Ishikawa (cell line): ENCODE results near the gene FCAMR.

ENCODE experiments used
- CREB1 ChIP-seq: IDR thresholded peaks from 2 replicates; pipeline ENCODE4 v1.6.1; 2012; ENCODE audit warnings: low read depth
- EGR1 ChIP-seq: IDR thresholded peaks from 2 replicates; pipeline ENCODE4 v1.6.1; 2012
- EP300 ChIP-seq: IDR thresholded peaks from 2 replicates; pipeline ENCODE4 v1.6.1; 2012; ENCODE audit warnings: borderline replicate concordance
- MAX ChIP-seq: IDR thresholded peaks from 2 replicates; pipeline ENCODE4 v1.6.1; 2012
- RAD21 ChIP-seq: IDR thresholded peaks from 2 replicates; pipeline ENCODE4 v1.6.1; 2012; ENCODE audit warnings: low read depth
- REST ChIP-seq: IDR thresholded peaks from 2 replicates; pipeline ENCODE4 v1.6.1; 2012; ENCODE audit warnings: low read depth, mild to moderate bottlenecking
- TAF1 ChIP-seq: IDR thresholded peaks from 2 replicates; pipeline ENCODE4 v1.6.1; 2012; ENCODE audit warnings: low read depth, mild to moderate bottlenecking
- TCF12 ChIP-seq: IDR thresholded peaks from 2 replicates; pipeline ENCODE4 v1.6.1; 2012; ENCODE audit warnings: low read depth
- TEAD4 ChIP-seq: IDR thresholded peaks from 2 replicates; pipeline ENCODE4 v1.6.1; 2012

- no peak for TF ChIP-seq EGR1
- no peak for TF ChIP-seq REST
- no peak for TF ChIP-seq TEAD4
- TF ChIP-seq TCF12: no peak
- TF ChIP-seq TAF1: no peak
- no peak for TF ChIP-seq EP300
- no peak for TF ChIP-seq MAX
- no peak for TF ChIP-seq RAD21
- TF ChIP-seq CREB1: no peak
These were observed 7.0 kb downstream of the FCAMR start for GRCh38 chr1:206963119-206963712.
